Osteoblast (primary cell): ENCODE data around the gene SLC15A1. TPM values are rescaled to one million over a fixed set of nuclear protein-coding genes. Genes with fewer than 3 reads are reported as not detected.

Source experiments
- DNase-seq: peaks from one replicate; pipeline ENCODE4 v3.0.0; 2011; ENCODE audit warnings: low spot score, mixed read lengths; ENCODE audit not compliant: insufficient read length; ENCODE audit errors: missing footprints
- H2AFZ ChIP-seq: 2 replicates; pipeline ENCODE4 v1.6.0; 2011; ENCODE audit warnings: mild to moderate bottlenecking, low read length
- H3K27ac ChIP-seq: 2 replicates; pipeline ENCODE4 v1.5.1; 2011; ENCODE audit warnings: mild to moderate bottlenecking, low read depth, low read length, moderate library complexity
- H3K27me3 ChIP-seq: 2 replicates; pipeline ENCODE4 v1.6.0; 2012; ENCODE audit warnings: mild to moderate bottlenecking, control low read depth, inconsistent platforms, low read length, moderate library complexity; ENCODE audit not compliant: insufficient read depth
- H3K36me3 ChIP-seq: 2 replicates; pipeline ENCODE4 v1.5.1; 2011; ENCODE audit warnings: mild to moderate bottlenecking, low read length, control low read depth, moderate library complexity; ENCODE audit not compliant: insufficient read depth
- H3K4me1 ChIP-seq: 2 replicates; pipeline ENCODE4 v1.5.1; 2011; ENCODE audit warnings: mild to moderate bottlenecking, low read length, control low read depth, moderate library complexity; ENCODE audit not compliant: insufficient read depth
- H3K4me2 ChIP-seq: 2 replicates; pipeline ENCODE4 v1.6.0; 2011; ENCODE audit warnings: mild to moderate bottlenecking, low read length; ENCODE audit not compliant: insufficient read depth
- H3K4me3 ChIP-seq: fragments of 200-600 bp; sonication (generic); 3 replicates; pipeline ENCODE4 v1.5.1; 2012; ENCODE audit warnings: mild to moderate bottlenecking, low read length, inconsistent platforms; ENCODE audit not compliant: insufficient read depth
- H3K79me2 ChIP-seq: 2 replicates; pipeline ENCODE4 v1.6.0; 2012; ENCODE audit warnings: mild to moderate bottlenecking, low read length, control low read depth, inconsistent platforms; ENCODE audit not compliant: insufficient read depth
- H3K9me3 ChIP-seq: 2 replicates; pipeline ENCODE4 v1.5.1; 2011; ENCODE audit warnings: low read depth, low read length, control low read depth
- H4K20me1 ChIP-seq: 2 replicates; pipeline ENCODE4 v1.6.0; 2012; ENCODE audit warnings: mild to moderate bottlenecking, low read length, control low read depth; ENCODE audit not compliant: insufficient read depth
- total RNA-seq: library from RNA; depleted of rRNA; stranded (reverse); fragments of >200 nt; gene quantifications from 2 replicates; pipeline ENCODE4 v1.2.3, GENCODE V29; 2012
- TF ChIP-seq, protein P1 (sequence below): IDR thresholded peaks from 2 replicates; pipeline ENCODE4 v1.5.1; 2011; ENCODE audit warnings: mild to moderate bottlenecking, low read depth, low read length, moderate library complexity; ENCODE audit errors: extremely low read depth

SLC15A1 gene
- total RNA-seq, 1 donor = not detected

- no peaks in the 10 kb centered on the region for H3K36me3 ChIP-seq
- no peaks in the 10 kb centered on the region for H3K79me2 ChIP-seq
- H3K4me3 ChIP-seq = no peak overlapping the region
- no peaks in the 10 kb centered on the region for H4K20me1 ChIP-seq
- no peak for DNase-seq
- no peak overlapping the region for H3K27ac ChIP-seq
- no peaks in the 10 kb centered on the region for H3K27me3 ChIP-seq
- H3K4me2 ChIP-seq = no peak overlapping the region
- no peaks in the 10 kb centered on the region for H3K4me1 ChIP-seq
- no peaks in the 10 kb centered on the region for H3K9me3 ChIP-seq
- TF ChIP-seq, protein P1, sequence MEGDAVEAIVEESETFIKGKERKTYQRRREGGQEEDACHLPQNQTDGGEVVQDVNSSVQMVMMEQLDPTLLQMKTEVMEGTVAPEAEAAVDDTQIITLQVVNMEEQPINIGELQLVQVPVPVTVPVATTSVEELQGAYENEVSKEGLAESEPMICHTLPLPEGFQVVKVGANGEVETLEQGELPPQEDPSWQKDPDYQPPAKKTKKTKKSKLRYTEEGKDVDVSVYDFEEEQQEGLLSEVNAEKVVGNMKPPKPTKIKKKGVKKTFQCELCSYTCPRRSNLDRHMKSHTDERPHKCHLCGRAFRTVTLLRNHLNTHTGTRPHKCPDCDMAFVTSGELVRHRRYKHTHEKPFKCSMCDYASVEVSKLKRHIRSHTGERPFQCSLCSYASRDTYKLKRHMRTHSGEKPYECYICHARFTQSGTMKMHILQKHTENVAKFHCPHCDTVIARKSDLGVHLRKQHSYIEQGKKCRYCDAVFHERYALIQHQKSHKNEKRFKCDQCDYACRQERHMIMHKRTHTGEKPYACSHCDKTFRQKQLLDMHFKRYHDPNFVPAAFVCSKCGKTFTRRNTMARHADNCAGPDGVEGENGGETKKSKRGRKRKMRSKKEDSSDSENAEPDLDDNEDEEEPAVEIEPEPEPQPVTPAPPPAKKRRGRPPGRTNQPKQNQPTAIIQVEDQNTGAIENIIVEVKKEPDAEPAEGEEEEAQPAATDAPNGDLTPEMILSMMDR = no peak
- H2AFZ ChIP-seq = no peak overlapping the region
Observed at GRCh38 chr13:98697791-98698190, 54.7 kb downstream of the SLC15A1 start.

GRCh38 chr13:98693756-98694155, 58.7 kb downstream of the SLC15A1 start:
- Histone ChIP-seq H3K36me3 (no peaks in the 10 kb centered on the region), H3K4me1 (no peaks in the 10 kb centered on the region), H3K4me2 (no peak overlapping the region), H3K79me2 (no peaks in the 10 kb centered on the region), H2AFZ (no peak overlapping the region), H3K27ac (no peak overlapping the region), H4K20me1 (no peaks in the 10 kb centered on the region), H3K4me3 (no peak overlapping the region), H3K27me3 (no peaks in the 10 kb centered on the region), H3K9me3 (no peaks in the 10 kb centered on the region)
- TF ChIP-seq, protein P1 = no peak
- DNase-seq = no peak

DNA sequence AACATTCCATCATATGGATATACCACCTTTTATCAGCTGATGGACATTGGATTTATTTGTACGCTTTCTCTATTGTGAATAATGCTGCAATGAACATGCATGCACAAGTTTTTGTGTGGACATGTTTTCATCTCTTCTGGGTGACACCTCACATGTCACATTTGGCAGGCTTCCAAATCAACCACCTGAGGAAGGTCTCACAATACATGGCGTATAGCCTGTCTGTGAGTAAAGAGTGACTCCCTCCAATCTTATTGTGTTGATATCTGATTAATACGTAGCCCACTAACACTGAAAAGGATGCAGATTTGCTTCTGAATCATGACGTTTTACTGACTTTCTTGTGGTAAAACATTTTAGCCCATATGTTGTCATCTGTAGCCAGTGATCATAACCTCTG, 61.1 kb downstream of the SLC15A1 start:
- H3K4me1 ChIP-seq = no peaks in the 10 kb centered on the region
- H3K4me2 ChIP-seq = no peak overlapping the region
- H3K27me3 ChIP-seq = peaks cover 11% of the 10 kb centered on the region
- H4K20me1 ChIP-seq = no peaks in the 10 kb centered on the region
- H3K79me2 ChIP-seq = no peaks in the 10 kb centered on the region
- H3K27ac ChIP-seq = no peak overlapping the region
- no peaks in the 10 kb centered on the region for H3K36me3 ChIP-seq
- H3K4me3 ChIP-seq = no peak overlapping the region
- no peaks in the 10 kb centered on the region for H3K9me3 ChIP-seq
- H2AFZ ChIP-seq = no peak overlapping the region
- TF ChIP-seq, protein P1 = no peak
- DNase-seq = peak; percentile 2

DNA sequence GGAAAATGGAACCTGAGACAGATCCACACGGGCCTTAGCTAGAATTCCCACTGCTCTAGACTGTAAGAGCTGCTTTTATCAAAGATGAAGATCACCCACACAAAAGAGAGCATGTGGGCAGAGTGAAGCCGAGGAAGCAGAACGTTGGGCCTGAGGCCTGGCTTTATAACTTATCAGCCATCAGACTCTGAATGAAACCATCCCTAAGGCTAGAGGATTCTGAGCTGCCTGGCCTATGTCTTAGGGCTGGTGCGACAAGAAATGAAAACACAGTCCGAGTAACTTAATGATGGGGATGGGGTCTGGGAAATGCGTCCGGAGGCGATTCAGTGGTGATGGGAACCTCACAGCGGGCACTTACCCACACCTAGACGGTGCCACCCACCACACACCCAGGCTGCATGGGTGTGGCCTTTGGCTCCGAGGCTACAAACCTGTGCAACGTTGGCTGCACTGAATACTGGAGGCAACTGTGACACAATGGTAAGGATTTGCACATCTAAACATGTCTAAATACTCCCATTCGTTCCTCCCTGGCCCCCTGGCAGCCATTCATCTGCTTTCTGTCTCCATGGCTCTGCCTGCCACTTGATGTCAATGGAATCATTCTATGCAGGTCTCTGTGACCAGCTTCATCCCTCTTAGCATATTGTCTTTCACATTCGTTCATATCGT, 62.0 kb downstream of the SLC15A1 start:
- TF ChIP-seq, protein P1 = no peak
- DNase-seq = peak; percentile 22
- H3K4me2 ChIP-seq = no peak overlapping the region
- no peaks in the 10 kb centered on the region for H3K36me3 ChIP-seq
- H3K79me2 ChIP-seq = no peaks in the 10 kb centered on the region
- H3K9me3 ChIP-seq = no peaks in the 10 kb centered on the region
- H4K20me1 ChIP-seq = no peaks in the 10 kb centered on the region
- no peak overlapping the region for H2AFZ ChIP-seq
- peaks cover 11% of the 10 kb centered on the region for H3K27me3 ChIP-seq
- H3K4me1 ChIP-seq = no peaks in the 10 kb centered on the region
- H3K27ac ChIP-seq = no peak overlapping the region
- no peak overlapping the region for H3K4me3 ChIP-seq
